Measurements from ENCODE around the gene ITGB2. TPM values are rescaled to one million over a fixed set of nuclear protein-coding genes. Genes with fewer than 3 reads are reported as not detected.

The ITGB2 gene
- total and polyA plus RNA-seq, 11 donors: 6.1 to 253 (median 20.6) TPM

- Histone ChIP-seq H3K4me1 (peaks cover 0 to 91% (median 22%) of the 10 kb centered on the region in 12 donors), H3K9me3 (no peaks in the 10 kb centered on the region), H3K27me3 (peaks cover 2 to 37% (median 20%) of the 10 kb centered on the region in 9 donors), H3K27ac (peak overlapping the region in 3 of 12 donors; percentile 44 to 93 (median 56)), H3K36me3 (no peaks in the 10 kb centered on the region), H3K4me3 (peak overlapping the region in 4 of 12 donors; percentile 10 to 57 (median 29))
- WGBS, 4 donors: 17 to 22% (median 20%) methylated on average over 19 of the region's 19 CpGs
- ATAC-seq (peak in 3 of 4 donors; percentile 15 to 63 (median 52)), DNase-seq (peak in 4 of 5 donors; percentile 45 to 84 (median 66))
- TF ChIP-seq, protein P1, sequence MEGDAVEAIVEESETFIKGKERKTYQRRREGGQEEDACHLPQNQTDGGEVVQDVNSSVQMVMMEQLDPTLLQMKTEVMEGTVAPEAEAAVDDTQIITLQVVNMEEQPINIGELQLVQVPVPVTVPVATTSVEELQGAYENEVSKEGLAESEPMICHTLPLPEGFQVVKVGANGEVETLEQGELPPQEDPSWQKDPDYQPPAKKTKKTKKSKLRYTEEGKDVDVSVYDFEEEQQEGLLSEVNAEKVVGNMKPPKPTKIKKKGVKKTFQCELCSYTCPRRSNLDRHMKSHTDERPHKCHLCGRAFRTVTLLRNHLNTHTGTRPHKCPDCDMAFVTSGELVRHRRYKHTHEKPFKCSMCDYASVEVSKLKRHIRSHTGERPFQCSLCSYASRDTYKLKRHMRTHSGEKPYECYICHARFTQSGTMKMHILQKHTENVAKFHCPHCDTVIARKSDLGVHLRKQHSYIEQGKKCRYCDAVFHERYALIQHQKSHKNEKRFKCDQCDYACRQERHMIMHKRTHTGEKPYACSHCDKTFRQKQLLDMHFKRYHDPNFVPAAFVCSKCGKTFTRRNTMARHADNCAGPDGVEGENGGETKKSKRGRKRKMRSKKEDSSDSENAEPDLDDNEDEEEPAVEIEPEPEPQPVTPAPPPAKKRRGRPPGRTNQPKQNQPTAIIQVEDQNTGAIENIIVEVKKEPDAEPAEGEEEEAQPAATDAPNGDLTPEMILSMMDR (IDR thresholded peaks at IDR 0.05): no peak
- no peak for TF ChIP-seq POLR2A (IDR thresholded peaks at IDR 0.05)
- intact Hi-C loops (cut with DNase I): loop anchor here in 2 of 10 donors (5.0 kb wide), 1 partner anchor 36 kb away; no protein-coding TSS in a partner anchor
Measured at GRCh38 chr21:44927587-44928461, 7.1 kb upstream of the ITGB2 start.

DNA sequence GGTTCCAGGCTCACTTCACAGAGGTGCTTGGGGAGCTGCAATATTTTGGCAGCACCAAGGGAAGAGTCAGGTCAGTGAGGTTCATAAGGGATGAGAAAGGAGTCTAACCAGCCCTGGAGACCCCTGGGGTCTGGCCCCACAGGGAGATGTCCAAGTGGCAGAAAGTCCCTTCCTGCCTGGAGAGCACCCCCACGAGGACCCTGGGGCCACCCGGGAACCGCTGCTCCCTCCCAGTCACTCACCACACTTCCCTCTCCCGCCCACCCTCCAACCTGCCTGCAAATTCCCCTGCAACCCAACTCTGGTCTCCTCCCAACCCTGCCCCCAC, 6.5 kb upstream of the ITGB2 start:
- TF ChIP-seq POLR2A (IDR thresholded peaks at IDR 0.05): no peak
- TF ChIP-seq, protein P1 (IDR thresholded peaks at IDR 0.05): no peak
- 11 to 30% (median 14%) methylated on average over 4 of the region's 4 CpGs for WGBS, 4 donors
- intact Hi-C loops (cut with DNase I): loop anchor here in 2 of 10 donors (5.0 kb wide), 1 partner anchor 35 kb away; no protein-coding TSS in a partner anchor
- no peak for ATAC-seq
- DNase-seq: no peak
- Histone ChIP-seq H3K36me3 (no peaks in the 10 kb centered on the region), H3K4me3 (peak overlapping the region in 1 of 12 donors; percentile 57), H3K27me3 (peaks cover 0 to 31% (median 17%) of the 10 kb centered on the region in 9 donors), H3K4me1 (peaks cover 0 to 91% (median 16%) of the 10 kb centered on the region in 12 donors), H3K9me3 (no peaks in the 10 kb centered on the region), H3K27ac (peak overlapping the region in 2 of 12 donors; percentile 17 to 93)

GRCh38 chr21:44926331-44927101, 5.8 kb upstream of the ITGB2 start:
- H3K9me3 ChIP-seq: no peaks in the 10 kb centered on the region
- DNase-seq (peak in 1 of 5 donors; percentile 30), ATAC-seq (no peak)
- WGBS, 4 donors: 60 to 73% (median 64%) methylated on average over 19 to 24 of the region's 24 CpGs
- TF ChIP-seq POLR2A (IDR thresholded peaks at IDR 0.05): no peak
- TF ChIP-seq, protein P1 (IDR thresholded peaks at IDR 0.05): no peak
- peaks cover 0 to 92% (median 10%) of the 10 kb centered on the region in 12 donors for H3K4me1 ChIP-seq
- H3K4me3 ChIP-seq: peak overlapping the region in 1 of 12 donors; percentile 57
- intact Hi-C loops (cut with DNase I): loop anchor here in 2 of 10 donors (5.0 kb wide), 1 partner anchor 34 kb away; no protein-coding TSS in a partner anchor
- peaks cover 0 to 24% (median 10%) of the 10 kb centered on the region in 9 donors for H3K27me3 ChIP-seq
- peak overlapping the region in 2 of 12 donors; percentile 17 to 93 for H3K27ac ChIP-seq
- H3K36me3 ChIP-seq: no peaks in the 10 kb centered on the region

Data from heart left ventricle (tissue), 16 donors.